Glomerular visceral epithelial cell (primary cell): ENCODE results near the gene SRP14.

Experiments
- DNase-seq: peaks from one replicate; pipeline ENCODE4 v3.0.0-alpha.2; 2016; ENCODE audit errors: extremely low spot score

The SRP14 gene

DNA sequence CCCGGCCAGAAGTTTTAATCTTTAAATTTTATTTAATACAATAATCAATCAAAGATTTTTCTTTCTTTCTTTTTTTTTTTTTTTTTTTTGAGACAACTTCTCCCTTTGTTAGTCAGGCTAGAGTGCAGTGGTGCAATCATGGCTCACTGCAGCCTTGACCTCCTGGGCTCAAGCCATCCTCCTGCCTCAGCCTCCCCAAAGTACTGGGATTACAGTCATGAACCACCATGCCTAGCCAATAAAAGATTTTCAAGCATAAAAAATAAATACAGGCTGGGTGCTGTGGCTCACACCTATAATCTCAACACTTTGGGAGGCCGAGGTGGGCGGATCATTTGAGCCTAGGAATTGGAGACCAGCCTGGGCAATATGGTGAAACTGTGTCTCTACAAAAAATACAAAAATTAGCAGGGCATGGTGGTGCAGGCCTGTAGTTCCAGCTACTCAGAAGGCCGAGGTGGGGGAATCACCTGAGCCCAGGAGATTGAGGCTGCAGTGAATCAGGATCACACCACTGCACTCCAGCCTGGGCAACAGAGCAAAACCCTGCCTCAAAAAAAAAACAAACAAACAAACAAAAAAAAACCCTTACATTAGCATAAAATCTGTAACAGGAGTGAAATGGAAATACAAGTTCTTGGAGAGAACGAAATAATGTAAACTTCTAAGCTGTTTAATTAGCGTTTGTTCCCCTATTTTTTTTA lies 29.1 kb upstream of the SRP14 start:
- DNase-seq, result no peak

GRCh38 chr15:40066589-40066988 lies 27.6 kb upstream of the SRP14 start:
- no peak for DNase-seq

- no peak for DNase-seq
Observed at GRCh38 chr15:40065166-40065565, 26.2 kb upstream of the SRP14 start.

- DNase-seq, result peak; percentile 90
Observed at GRCh38 chr15:40064231-40064894, 25.4 kb upstream of the SRP14 start.

DNA sequence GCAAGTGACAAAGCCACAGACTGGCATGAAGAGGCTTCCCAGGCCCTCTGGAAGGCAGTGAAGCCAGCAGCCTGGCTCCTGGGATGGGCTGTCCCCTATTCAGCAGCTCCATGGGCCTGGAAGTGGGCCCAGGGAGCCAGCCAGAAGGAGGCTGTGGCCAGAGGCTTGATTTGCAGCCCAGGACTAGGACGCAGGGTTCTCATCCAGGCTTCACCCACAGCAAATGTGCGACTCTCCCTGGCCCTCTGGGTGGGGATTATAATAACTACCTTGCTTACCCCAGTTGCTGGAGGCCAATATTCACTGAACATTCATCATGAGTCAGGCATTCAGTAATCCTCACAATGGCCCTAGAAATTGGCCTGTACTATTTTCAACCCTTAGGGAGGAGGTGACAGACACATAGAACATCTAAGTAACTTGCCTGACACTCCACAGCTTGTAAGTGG lies 24.6 kb upstream of the SRP14 start:
- DNase-seq, result peak; percentile 89

DNA sequence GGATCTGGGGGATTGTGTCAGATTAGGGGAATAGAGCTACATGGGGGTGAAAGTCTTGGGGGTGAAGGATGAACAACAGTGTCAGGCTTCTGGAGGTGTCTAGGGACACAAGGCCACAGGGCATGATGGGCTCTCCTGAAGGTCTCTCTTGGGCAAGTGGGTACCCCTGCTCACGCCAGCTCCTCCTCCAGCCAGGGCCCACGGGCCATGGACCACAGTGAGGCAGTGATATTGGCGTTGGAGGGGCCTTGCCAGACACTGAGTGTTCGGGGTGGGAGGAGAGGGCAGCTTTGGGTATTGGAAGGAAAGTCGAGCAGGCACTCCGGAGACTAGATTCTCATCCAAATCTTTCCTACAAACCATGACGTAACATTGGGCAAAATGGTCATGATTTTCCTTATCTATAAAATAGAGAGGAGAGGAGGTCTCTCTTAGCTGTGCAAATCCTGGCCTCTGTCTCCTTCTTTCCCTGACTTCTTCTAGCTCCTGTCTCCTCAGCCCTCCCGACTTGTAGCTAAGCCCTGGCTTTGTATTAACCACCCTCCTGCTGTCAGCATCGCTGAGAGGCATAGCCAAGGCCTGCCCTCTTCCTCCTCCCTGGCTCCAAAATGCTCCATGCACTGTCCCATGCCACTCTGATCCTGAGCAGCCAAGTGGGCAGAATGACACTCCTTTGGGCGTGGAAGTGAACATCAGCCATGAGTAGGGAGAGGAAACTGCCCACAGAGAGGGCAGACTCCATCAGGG lies 24.0 kb upstream of the SRP14 start:
- no peak for DNase-seq

DNA sequence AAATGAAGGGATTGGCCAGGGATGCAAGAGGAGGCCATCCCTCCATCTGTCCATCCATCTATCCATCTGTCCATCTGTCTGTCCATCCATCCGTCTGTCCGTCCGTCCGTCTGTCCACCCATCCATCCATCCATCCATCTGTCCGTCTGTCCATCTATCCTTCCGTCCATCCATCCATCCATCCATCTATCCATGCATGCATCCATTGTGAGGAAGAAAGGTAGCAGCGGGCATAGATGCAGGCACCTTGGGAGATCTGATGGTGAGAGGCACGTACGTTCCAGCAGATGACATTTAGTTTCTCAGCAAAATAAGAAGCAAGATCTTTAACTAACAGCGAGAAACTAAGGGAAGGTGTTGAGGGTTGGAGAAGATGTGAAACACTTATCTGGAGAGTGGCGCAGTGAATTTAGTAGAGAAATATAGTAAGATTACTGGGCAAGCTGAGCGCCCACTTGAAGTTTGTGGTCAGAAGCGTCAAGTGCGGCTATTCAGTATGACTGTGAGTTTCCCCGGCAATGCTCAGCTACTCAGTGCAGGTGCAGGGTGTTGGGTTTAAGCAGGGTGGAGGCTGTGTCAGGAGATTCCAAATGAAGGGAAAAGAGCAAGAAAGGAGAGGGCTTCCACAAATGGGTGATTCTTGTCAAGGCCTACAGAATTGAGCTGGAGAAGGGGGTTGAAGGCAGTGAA lies 22.4 kb upstream of the SRP14 start:
- no peak for DNase-seq

DNA sequence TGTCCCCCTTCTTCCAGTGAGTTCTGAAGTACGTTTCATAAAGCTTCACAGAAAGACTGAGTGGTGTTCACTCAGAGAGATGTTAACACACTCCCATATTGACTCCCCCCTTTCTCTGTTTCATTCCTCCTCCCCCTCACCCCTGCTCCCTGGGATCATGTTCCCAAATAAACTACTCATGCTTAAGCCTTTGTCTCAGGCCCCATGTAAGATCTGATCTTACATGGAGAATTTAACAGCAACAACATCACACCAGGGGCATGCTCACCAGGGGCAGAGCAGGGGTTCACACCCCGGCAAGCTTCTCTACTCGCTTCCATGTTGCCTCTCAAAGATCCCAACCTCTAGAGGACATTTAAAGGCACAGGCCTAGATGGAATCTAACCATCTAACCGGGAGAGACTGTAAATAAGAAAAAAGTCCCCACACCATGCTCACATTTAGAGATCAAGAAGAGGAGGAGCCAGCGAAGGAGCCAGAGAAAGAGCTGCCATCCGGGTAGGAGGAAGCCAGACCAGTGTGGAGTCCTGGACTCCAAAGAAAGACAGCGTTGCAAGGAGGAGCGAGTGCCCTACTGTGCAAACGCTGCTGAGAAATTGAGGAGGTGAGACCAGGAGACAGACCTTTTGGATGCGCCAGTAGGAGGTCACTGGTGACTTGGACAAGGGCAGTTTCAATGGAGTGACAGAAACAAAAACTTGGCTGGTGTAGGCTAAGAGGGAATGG lies 21.4 kb upstream of the SRP14 start:
- no peak for DNase-seq

- DNase-seq, result no peak
Observed at GRCh38 chr15:40059821-40060220, 20.8 kb upstream of the SRP14 start.

DNA sequence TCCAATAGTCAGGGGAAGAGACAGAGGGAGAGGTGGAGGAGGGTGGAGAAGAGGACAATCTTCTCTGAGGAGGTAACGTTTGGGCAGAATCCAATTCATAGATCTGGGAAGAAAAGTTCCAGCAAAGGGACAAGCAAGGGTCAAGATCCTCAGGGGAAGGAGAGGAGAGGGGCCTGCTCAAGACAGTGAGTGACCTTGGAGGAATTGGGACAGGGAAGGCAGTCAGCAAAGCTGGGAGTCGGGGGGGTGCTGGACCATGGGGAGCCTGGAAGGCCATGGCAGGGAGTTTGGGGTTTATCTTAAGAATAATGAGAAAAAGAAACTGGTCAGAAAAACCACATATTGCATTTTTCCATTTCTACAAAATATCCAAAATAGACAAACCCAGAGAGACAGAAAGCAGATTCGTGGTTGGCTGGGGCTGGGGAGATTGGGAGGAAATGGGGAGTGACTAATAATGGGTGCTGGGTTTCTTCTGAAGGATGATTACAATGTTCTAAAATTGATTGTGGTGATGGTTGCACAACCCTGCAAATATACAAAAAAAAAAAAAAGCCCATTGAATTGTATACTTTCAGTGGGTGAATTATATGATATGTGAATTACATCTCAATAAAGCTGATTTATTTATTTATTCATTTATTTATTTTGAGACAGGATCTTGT lies 19.6 kb upstream of the SRP14 start:
- no peak for DNase-seq

GRCh38 chr15:40055576-40056293 lies 16.8 kb upstream of the SRP14 start:
- DNase-seq, result no peak

DNA sequence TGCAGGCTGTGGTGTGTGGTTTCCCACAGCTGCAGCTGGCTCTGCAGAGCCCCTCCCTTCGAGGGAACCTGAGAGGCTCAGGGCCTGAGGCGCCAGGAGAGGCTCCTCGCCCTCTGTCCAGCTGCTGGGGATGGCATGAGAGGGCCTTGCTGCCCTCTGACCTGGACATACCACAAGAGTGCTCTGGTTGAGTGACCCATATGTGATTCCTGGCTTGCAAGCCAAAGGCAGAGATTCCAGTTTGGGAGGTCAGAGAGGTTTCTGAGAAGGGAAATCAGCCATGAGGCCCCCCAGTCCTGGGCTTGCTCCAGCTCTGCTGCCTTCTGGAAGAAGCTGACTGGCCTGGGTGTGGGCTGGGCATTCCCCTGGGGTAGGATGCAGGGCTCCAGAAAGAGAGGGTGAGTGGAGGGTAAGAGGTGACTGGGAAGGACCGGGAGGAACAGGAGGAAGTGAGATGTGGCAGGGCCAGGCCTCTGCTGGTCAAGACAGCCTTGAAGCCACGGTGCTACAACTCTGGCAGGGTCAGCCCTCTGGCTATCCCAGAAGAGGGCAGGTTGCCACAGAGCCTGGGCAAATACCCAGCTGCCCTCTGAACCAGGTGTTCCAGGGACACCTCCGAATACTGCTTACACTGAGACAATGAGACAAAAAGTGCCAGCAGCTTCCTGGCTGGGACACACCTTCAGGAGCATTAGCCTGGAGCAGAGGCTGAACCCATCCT lies 16.0 kb upstream of the SRP14 start:
- peak; percentile 99 for DNase-seq

DNA sequence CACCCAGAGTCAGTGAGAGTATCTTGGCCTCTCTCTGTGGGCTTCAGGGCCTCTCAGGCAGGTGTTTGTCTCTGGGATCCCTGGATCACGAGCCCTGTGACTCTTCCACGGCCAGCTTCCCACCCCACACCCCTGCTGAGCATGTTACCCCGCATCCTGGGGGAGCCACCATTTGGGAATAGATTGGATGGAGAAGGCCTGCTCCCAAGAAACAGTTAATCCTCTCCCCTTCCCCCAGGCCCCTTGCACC lies 15.5 kb upstream of the SRP14 start:
- DNase-seq, result no peak

GRCh38 chr15:40053831-40054604 lies 15.0 kb upstream of the SRP14 start:
- DNase-seq, result peak; percentile 40

- no peak for DNase-seq
Observed at GRCh38 chr15:40053079-40053830, 14.3 kb upstream of the SRP14 start.

DNA sequence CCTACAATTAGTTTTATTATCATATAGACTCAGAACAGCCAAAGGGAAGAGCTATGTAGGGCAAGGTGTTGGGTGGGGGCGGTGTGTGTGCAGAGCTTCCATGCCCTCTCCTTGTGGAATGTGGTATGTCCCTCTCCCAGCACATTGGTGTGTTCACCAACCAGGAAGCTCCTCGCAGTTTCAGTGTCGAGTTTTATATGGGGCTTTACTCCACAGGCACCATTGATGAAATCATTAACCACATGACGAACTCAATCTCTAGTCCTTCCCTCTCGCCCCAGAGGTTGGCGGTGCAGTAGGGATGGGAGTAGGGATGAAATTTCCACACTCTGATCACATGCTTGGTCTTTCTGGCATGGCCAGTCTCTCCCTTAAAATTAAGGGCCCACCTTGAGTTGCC lies 13.6 kb upstream of the SRP14 start:
- peak; percentile 92 for DNase-seq

DNA sequence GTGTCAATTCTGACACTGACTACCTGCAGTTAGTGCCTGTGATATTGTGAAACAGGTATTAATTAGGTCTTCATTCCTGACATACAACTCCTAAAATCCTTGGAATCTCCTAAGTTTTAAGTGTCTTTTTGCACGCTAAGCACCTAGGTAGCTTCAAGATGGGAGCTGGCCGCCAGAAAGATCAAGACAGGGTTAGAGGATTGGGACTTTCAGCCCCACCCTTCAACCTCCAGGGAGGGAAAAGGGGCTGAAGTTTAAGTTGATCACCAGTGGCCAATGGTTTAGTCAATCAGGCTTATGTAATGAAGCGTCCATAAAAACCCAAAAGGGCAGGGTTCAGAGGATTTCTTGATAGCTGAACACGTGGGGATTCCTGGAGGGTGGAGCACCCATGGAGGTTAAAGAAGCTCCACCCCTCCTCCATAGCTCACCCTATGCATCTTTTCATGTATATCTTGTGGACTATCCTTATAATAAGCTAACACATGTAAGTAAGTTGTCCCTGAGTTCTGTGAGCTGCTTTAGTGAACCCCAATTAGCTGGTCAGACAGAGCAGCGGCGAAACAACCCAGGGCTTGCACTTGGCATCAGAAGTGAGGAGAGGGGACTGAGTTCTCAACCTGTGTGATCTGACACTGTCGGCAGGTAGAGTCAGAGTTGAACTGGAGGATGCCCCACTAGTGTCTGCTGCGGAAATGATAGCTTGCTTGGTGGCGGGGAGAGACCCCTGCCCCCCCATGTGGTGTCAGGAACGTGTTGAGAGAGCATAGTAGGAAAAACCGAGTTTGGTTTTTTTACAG lies 12.8 kb upstream of the SRP14 start:
- DNase-seq, result no peak
